HG03097 (cell line): ENCODE measurements around the gene EDA.

Experiments
- ATAC-seq: cut with Tn5 transposase; IDR thresholded peaks from one replicate; pipeline ENCODE4 v1.9.1; 2021; ENCODE audit not compliant: unreplicated experiment, low FRiP score

EDA gene

GRCh38 chrX:69615779-69616456, at the start of gene EDA:
Gene EDA (plus strand): TSS chrX:69616113.
- peak; percentile 63 for ATAC-seq

GRCh38 chrX:69568828-69569227, 47.1 kb upstream of the EDA start:
- no peak for ATAC-seq

- ATAC-seq = no peak
These were observed 18.5 kb upstream of the EDA start for GRCh38 chrX:69597399-69597798.

- ATAC-seq = no peak
These were observed 15.7 kb upstream of the EDA start for GRCh38 chrX:69600182-69600581.

- no peak for ATAC-seq
These were observed 12.2 kb upstream of the EDA start for GRCh38 chrX:69603566-69604194.

DNA sequence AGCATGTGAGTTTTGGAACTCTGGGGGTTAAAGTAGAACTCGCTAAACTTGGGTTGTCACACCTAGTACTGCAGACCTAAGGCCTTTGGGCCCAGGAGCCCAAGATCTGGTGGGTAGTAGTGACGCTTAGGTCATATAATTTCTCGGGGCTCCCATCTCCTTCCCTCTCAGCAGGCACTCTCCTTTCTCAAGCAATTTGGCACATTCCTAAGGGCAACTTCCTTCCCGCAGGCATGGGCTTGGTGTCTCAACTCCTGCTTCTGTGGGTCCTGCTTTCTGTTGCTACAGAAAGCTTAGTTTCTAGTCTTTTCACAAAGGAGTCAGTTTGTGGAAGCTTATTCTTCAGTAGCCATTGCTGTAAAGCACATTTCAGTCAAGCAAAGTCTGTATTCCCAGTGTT, 10.4 kb upstream of the EDA start:
- ATAC-seq = no peak

GRCh38 chrX:69607616-69608015, 8.3 kb upstream of the EDA start:
- ATAC-seq = no peak

- ATAC-seq = no peak
These were observed 2.0 kb upstream of the EDA start for GRCh38 chrX:69613946-69614345.

GRCh38 chrX:69614886-69615285, 1.0 kb upstream of the EDA start:
- ATAC-seq = no peak

- no peak for ATAC-seq
These were observed 571 bp upstream of the EDA start for GRCh38 chrX:69615342-69615741.

GRCh38 chrX:69616457-69617203, 717 bp downstream of the EDA start:
- no peak for ATAC-seq

- ATAC-seq = no peak
These were observed 2.9 kb downstream of the EDA start for GRCh38 chrX:69618803-69619202.

GRCh38 chrX:69626129-69626528, 10.2 kb downstream of the EDA start:
- no peak for ATAC-seq

DNA sequence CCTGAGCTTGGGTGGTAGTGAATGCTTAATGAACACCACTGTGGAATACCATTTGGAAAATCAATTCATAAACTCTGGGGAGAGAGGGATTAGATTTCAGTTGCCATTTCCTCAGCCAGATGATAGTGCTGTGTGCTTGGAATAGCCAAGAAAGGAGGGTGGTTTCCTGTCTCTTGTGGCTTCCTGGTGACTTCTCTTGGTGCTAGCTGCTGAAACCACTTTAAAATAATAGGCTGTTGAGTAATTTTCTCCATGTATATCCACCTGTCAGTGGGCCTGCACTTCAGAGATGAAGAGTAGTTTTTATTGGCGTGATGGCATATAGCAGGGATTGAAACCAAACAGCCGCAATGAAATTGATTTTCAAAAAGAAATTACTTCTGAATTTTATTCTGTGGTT, 11.8 kb downstream of the EDA start:
- ATAC-seq = no peak

- no peak for ATAC-seq
These were observed 14.2 kb downstream of the EDA start for GRCh38 chrX:69630147-69630546.

DNA sequence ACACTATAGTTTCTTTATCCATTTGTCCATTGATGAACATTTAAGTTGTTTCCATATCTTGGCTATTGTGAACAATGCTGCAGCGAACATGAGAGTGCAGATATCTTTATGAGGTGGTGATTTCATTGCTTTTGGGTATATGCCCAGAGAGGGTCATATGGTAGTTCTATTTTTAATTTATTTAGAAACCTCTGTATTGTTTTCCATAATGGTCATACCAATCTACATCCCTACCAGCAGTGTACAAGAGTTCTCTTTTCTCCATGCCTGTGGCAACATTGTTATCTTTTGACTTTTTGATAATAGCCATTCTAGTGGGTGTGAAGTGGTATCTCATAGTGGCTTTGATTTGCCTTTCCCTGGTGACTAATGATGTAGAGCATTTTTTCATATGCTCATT, 48.8 kb downstream of the EDA start:
- no peak for ATAC-seq

DNA sequence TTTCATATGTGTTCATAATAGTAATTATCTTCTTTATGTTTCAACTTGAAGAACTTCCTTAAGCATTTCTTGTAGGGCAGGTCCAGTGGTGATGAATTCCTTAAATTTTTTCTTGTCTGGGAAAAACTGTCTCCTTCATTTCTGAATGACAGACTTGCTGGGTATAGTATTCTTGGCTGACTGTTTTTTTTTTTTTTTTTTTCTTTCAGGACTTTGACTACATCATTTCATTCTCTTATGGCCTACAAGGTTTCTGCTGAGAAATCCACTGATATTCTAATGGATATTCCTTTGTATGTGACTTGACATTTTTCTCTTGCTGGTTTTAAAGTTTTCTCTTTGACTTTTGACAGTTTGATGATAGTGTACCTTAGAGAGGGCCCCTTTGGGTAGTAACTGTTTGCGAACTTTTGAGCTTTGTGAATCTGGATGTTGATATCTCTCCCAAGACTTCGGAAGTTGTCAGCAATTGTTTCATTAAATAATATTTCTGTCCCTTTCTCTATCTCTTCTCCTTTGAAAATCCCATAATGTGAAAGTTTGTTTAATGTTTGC, 54.2 kb downstream of the EDA start:
- no peak for ATAC-seq

- no peak for ATAC-seq
These were observed 59.0 kb downstream of the EDA start for GRCh38 chrX:69674891-69675290.

GRCh38 chrX:69705818-69706217, 89.9 kb downstream of the EDA start:
- ATAC-seq = no peak

- ATAC-seq = no peak
These were observed 102.2 kb downstream of the EDA start for GRCh38 chrX:69718102-69718501.

DNA sequence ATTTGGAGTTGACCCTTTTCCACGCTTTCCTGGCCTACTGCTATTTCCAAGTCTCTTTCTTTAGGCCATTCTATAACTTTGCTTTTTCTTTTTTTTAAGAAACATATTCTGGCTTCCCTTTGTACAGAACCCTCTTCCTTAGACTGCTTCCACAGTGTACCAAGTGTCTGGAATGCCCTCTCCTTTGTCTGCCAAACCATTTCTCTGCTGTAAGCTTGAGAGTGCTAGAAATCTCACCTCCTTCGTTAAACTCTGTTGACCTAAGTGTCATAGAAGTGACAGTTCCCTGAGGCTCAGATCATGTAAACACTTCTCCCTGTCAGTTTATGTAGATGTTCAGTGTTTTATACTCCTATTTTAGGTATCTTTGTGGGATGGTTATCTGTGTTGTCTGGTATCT, 108.4 kb downstream of the EDA start:
- no peak for ATAC-seq

DNA sequence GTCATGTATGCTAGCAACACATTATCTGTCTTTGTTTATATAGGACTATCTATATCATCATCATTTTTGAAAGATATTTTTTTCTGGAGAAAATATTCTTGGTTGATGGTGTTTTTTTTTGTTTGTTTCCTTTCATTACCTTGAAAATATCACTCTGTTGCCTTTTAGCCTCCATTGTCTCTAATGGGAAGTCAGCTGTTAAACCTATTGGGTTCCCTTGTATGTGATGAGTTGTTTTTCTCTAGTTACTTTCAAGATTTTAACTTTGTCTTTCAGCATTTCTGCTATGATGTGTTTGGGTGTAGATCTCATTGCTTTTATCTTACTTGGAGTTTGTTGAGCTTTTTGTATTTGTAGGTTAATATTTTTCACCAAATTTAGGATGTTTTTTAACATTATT, 124.4 kb downstream of the EDA start:
- no peak for ATAC-seq
